Lower leg skin (tissue), 3 donors: Measurements from ENCODE around the gene TNFSF8.

Source experiments
- CTCF ChIP-seq, 3 donors: fragments of 450-650 bp; IDR thresholded peaks; one replicate each; pipeline ENCODE4 v1.5.1; 2016; ENCODE audit warnings: antibody characterized with exemption in 3 of 3, mild to moderate bottlenecking in 3 of 3, moderate library complexity in 2 of 3
- POLR2A ChIP-seq, 2 donors: fragments of 450-650 bp; IDR thresholded peaks; one replicate each; pipeline ENCODE4 v1.6.1; 2016 to 2017; ENCODE audit warnings: antibody characterized with exemption in 2 of 2, mild to moderate bottlenecking in 1 of 2, moderate library complexity in 1 of 2

- TF ChIP-seq POLR2A (IDR thresholded peaks at IDR 0.05) (no peak), CTCF (IDR thresholded peaks at IDR 0.05) (no peak)
Measured at GRCh38 chr9:114929201-114929600, 1.2 kb downstream of the TNFSF8 start.
